Prostate gland (tissue), 2 donors: ENCODE data around the gene ZBTB7C. TPM values are rescaled to one million over a fixed set of nuclear protein-coding genes. Genes with fewer than 3 reads are reported as not detected.

Experiments
- DNase-seq: peaks from one replicate; pipeline ENCODE4 v3.0.0-alpha.2; 2019; ENCODE audit warnings: low spot score
- H3K27ac ChIP-seq, 2 donors: fragments of 200-600 bp; sonication (generic); 2 replicates each; pipeline ENCODE4 v1.5.1; 2017 to 2019
- H3K27me3 ChIP-seq: fragments of 200-600 bp; sonication (generic); replicated peaks from 2 replicates; pipeline ENCODE4 v1.5.1; 2019; ENCODE audit not compliant: insufficient read depth
- H3K36me3 ChIP-seq, 2 donors: fragments of 200-600 bp; sonication (generic); 1 replicate in 1 of 2; 2 replicates in 1 of 2; pipeline versions ENCODE4 v1.5.1 to v1.8.1; 2017 to 2019
- H3K4me1 ChIP-seq: fragments of 200-600 bp; sonication (generic); replicated peaks from 2 replicates; pipeline ENCODE4 v1.5.1; 2019
- H3K4me3 ChIP-seq, 2 donors: fragments of 200-600 bp; sonication (generic); 2 replicates each; pipeline ENCODE4 v1.5.1; 2017 to 2019
- H3K9me3 ChIP-seq: fragments of 200-600 bp; sonication (generic); 2 replicates; pipeline ENCODE4 v1.5.1; 2017
- CTCF ChIP-seq, 4 experiments: fragments of 200-600 bp in 2 of 4; fragments of 450-650 bp in 2 of 4; sonication (generic) in 2 of 4; IDR thresholded peaks; 1 replicate in 3 of 4; 2 replicates in 1 of 4; pipeline ENCODE4 v1.5.1; 2016 to 2019; ENCODE audit warnings: antibody characterized with exemption in 4 of 4, mild to moderate bottlenecking in 2 of 4, moderate library complexity in 2 of 4
- POLR2A ChIP-seq: fragments of 450-650 bp; IDR thresholded peaks from one replicate; pipeline ENCODE4 v1.6.1; 2016; ENCODE audit warnings: antibody characterized with exemption, mild to moderate bottlenecking
- POLR2AphosphoS5 ChIP-seq: sonication (generic); formaldehyde crosslinking; IDR thresholded peaks from one replicate; pipeline ENCODE4 v1.6.1; 2017; ENCODE audit warnings: antibody characterized with exemption
- WGBS: methylation state at CpG from one replicate; pipeline ENCODE4 v1.1.5; 2018; 5-methylcytosine and 5-hydroxymethylcytosine counted together
- intact Hi-C: fragments of 100-400 bp; cut with DNase I; formaldehyde crosslinking; loops from one replicate; pipeline ENCODE4 v1.14.2; 2022
- total RNA-seq, 2 donors: library from RNA; depleted of rRNA; stranded (reverse); fragments of >200 nt; gene quantifications; one replicate each; pipeline ENCODE4 v1.1.0, GENCODE V29; 2016

The ZBTB7C gene
- total RNA-seq, 2 donors from 2014 or later: 14.7 to 48.9 TPM

GRCh38 chr18:48024881-48025660, 384.1 kb downstream of the ZBTB7C start:
- intact Hi-C loops: loop anchor here (5.0 kb wide), 1 partner anchor 253 kb away; no protein-coding TSS in a partner anchor
- no peaks in the 10 kb centered on the region for H3K36me3 ChIP-seq
- 97% methylated on average over 7 of the region's 7 CpGs for WGBS
- no peak for DNase-seq
- no peaks in the 10 kb centered on the region for H3K9me3 ChIP-seq
- H3K27ac ChIP-seq: no peak overlapping the region
- peaks cover 6% of the 10 kb centered on the region for H3K27me3 ChIP-seq
- no peaks in the 10 kb centered on the region for H3K4me1 ChIP-seq
- no peak overlapping the region for H3K4me3 ChIP-seq
- TF ChIP-seq CTCF (IDR thresholded peaks at IDR 0.05): no peak

- Histone ChIP-seq H3K36me3 (no peaks in the 10 kb centered on the region), H3K4me3 (no peak overlapping the region), H3K4me1 (no peaks in the 10 kb centered on the region), H3K27ac (no peak overlapping the region), H3K27me3 (peaks cover 6% of the 10 kb centered on the region), H3K9me3 (no peaks in the 10 kb centered on the region)
- TF ChIP-seq POLR2AphosphoS5 (no peak), POLR2A (no peak), CTCF (IDR thresholded peaks at IDR 0.05) (no peak)
- 70% methylated on average over 4 of the region's 4 CpGs for WGBS
- intact Hi-C loops: loop anchor here (5.0 kb wide), 1 partner anchor 252 kb away; no protein-coding TSS in a partner anchor
- DNase-seq: no peak
Measured at GRCh38 chr18:48024009-48024512, 385.1 kb downstream of the ZBTB7C start.

GRCh38 chr18:48023334-48024008, 385.7 kb downstream of the ZBTB7C start:
- peak; percentile 66 for DNase-seq
- no peaks in the 10 kb centered on the region for H3K4me1 ChIP-seq
- H3K4me3 ChIP-seq: no peak overlapping the region
- peaks cover 6% of the 10 kb centered on the region for H3K27me3 ChIP-seq
- intact Hi-C loops: loop anchor here (5.0 kb wide), 1 partner anchor 251 kb away; no protein-coding TSS in a partner anchor
- H3K9me3 ChIP-seq: no peaks in the 10 kb centered on the region
- 22% methylated on average over 9 of the region's 9 CpGs for WGBS
- TF ChIP-seq POLR2A (no peak), POLR2AphosphoS5 (peak; percentile 23), CTCF (IDR thresholded peaks at IDR 0.05) (peak in 2 of 4 experiments; percentile 49 to 63)
- H3K36me3 ChIP-seq: no peaks in the 10 kb centered on the region
- no peak overlapping the region for H3K27ac ChIP-seq

- intact Hi-C loops: loop anchor here (5.0 kb wide), 1 partner anchor 250 kb away; no protein-coding TSS in a partner anchor
- no peak for DNase-seq
- no peak overlapping the region for H3K4me3 ChIP-seq
- no peak overlapping the region for H3K27ac ChIP-seq
- 67% methylated on average over 16 of the region's 16 CpGs for WGBS
- H3K9me3 ChIP-seq: no peaks in the 10 kb centered on the region
- H3K27me3 ChIP-seq: peaks cover 6% of the 10 kb centered on the region
- no peak for TF ChIP-seq POLR2A
- TF ChIP-seq POLR2AphosphoS5: no peak
- peak in 3 of 4 experiments; percentile 40 to 62 (median 53) for TF ChIP-seq CTCF (IDR thresholded peaks at IDR 0.05)
- H3K36me3 ChIP-seq: no peaks in the 10 kb centered on the region
- no peaks in the 10 kb centered on the region for H3K4me1 ChIP-seq
Measured at GRCh38 chr18:48022531-48023329, 386.5 kb downstream of the ZBTB7C start.
